B cell (primary cell): Measurements from ENCODE around the gene KRTAP5-1. TPM values are rescaled to one million over a fixed set of nuclear protein-coding genes. Genes with fewer than 3 reads are reported as not detected.

Experiments used
- ATAC-seq: fragments of 200-7000 bp; cut with Tn5 transposase; one replicate; pipeline ENCODE4 v1.10.0; 2021; ENCODE audit warnings: low read depth, mild to moderate bottlenecking, moderate number of reproducible peaks, moderate library complexity
- CTCF ChIA-PET: fragments of 350-600 bp; sonication (Branson Sonifier 250); formaldehyde crosslinking; loops from one replicate; lab custom pipeline; 2021; ENCODE audit warnings: antibody characterized with exemption, inconsistent platforms; lab: Charles Lee
- POLR2A ChIA-PET: fragments of 350-600 bp; sonication (Branson Sonifier 250); formaldehyde crosslinking; loops from one replicate; lab custom pipeline; 2021; ENCODE audit warnings: antibody characterized with exemption; lab: Charles Lee
- DNase-seq: peaks from one replicate; pipeline ENCODE4 v3.0.0; 2013
- H2AFZ ChIP-seq: 2 replicates; pipeline ENCODE4 v1.6.1; 2012; ENCODE audit warnings: mild to moderate bottlenecking, low read depth, low read length; ENCODE audit not compliant: insufficient read depth, poor library complexity, severe bottlenecking
- H3K27ac ChIP-seq, 2 donors: 1 replicate in 1 of 2; 2 replicates in 1 of 2; pipeline ENCODE4 v1.5.1; 2012 to 2013; ENCODE audit warnings: low read length in 2 of 2, mild to moderate bottlenecking in 2 of 2, moderate library complexity in 1 of 2
- H3K27me3 ChIP-seq, 4 experiments: fragments of 200-600 bp in 1 of 4; sonication (generic) in 1 of 4; replicated peaks in 1 of 4; 1 replicate in 2 of 4; 2 replicates in 2 of 4; pipeline versions ENCODE4 v1.6.1 to v1.7.0; 2013 to 2016; ENCODE audit warnings: low read length in 3 of 4, mild to moderate bottlenecking in 2 of 4, mixed read lengths in 1 of 4, moderate library complexity in 1 of 4; ENCODE audit not compliant: insufficient read depth in 4 of 4, control insufficient read depth in 3 of 4; ENCODE audit errors: control extremely low read depth in 1 of 4
- H3K36me3 ChIP-seq, 2 experiments: replicated peaks in 1 of 2; 1 replicate in 1 of 2; 2 replicates in 1 of 2; pipeline versions ENCODE4 v1.6.1 to v1.7.1; 2013; ENCODE audit warnings: low read length in 1 of 2; ENCODE audit not compliant: insufficient read depth in 2 of 2, control insufficient read depth in 1 of 2; ENCODE audit errors: control extremely low read depth in 1 of 2, extremely low read depth in 1 of 2
- H3K4me1 ChIP-seq, 2 donors: fragments of 200-600 bp in 1 of 2; sonication (generic) in 1 of 2; 1 replicate in 1 of 2; 2 replicates in 1 of 2; pipeline versions ENCODE4 v1.5.1 to v1.6.1; 2013 to 2017; ENCODE audit warnings: low read length in 2 of 2; ENCODE audit not compliant: control insufficient read depth in 2 of 2, insufficient read depth in 2 of 2
- H3K4me2 ChIP-seq: replicated peaks from 2 replicates; pipeline ENCODE3; 2012; ENCODE audit warnings: mild to moderate bottlenecking, low read depth, low read length; ENCODE audit not compliant: poor library complexity, severe bottlenecking
- H3K4me3 ChIP-seq, 5 experiments: fragments of 200-600 bp in 1 of 5; sonication (generic) in 1 of 5; 1 replicate in 3 of 5; 2 replicates in 2 of 5; pipeline versions ENCODE4 v1.5.1 to v1.7.0; 2011 to 2016; ENCODE audit warnings: low read length in 4 of 5, mild to moderate bottlenecking in 4 of 5, low read depth in 2 of 5, control low read depth in 1 of 5, moderate library complexity in 1 of 5; ENCODE audit not compliant: insufficient read depth in 1 of 5; ENCODE audit errors: control extremely low read depth in 1 of 5, extremely low read depth in 1 of 5
- H3K79me2 ChIP-seq: fragments of 200-600 bp; sonication (generic); one replicate; pipeline ENCODE4 v1.6.0; 2016; ENCODE audit warnings: low read length; ENCODE audit not compliant: control insufficient read depth, insufficient read depth
- H3K9ac ChIP-seq: fragments of 200-600 bp; sonication (generic); 2 replicates; pipeline ENCODE4 v1.6.1; 2017; ENCODE audit warnings: mild to moderate bottlenecking, low read length, moderate library complexity
- H3K9me3 ChIP-seq, 3 donors: one replicate each; pipeline versions ENCODE4 v1.6.1 to v1.7.1; 2013; ENCODE audit warnings: low read length in 2 of 3; ENCODE audit not compliant: control insufficient read depth in 2 of 3, insufficient read depth in 1 of 3; ENCODE audit errors: control extremely low read depth in 1 of 3
- H4K20me1 ChIP-seq: 2 replicates; pipeline ENCODE4 v1.6.0; 2012; ENCODE audit warnings: mild to moderate bottlenecking, low read length; ENCODE audit not compliant: insufficient read depth, control insufficient read depth, poor library complexity, severe bottlenecking
- H3K27ac Mint-ChIP-seq: one replicate; pipeline ENCODE4 v1.8.0; 2021; ENCODE audit warnings: mixed read lengths
- H3K27me3 Mint-ChIP-seq: one replicate; pipeline ENCODE4 v1.8.0; 2021; ENCODE audit warnings: mixed read lengths
- H3K4me1 Mint-ChIP-seq: one replicate; pipeline ENCODE4 v1.8.0; 2021; ENCODE audit warnings: mixed read lengths
- H3K4me3 Mint-ChIP-seq: one replicate; pipeline ENCODE4 v1.8.0; 2021; ENCODE audit warnings: mixed read lengths
- H3K9me3 Mint-ChIP-seq: one replicate; pipeline ENCODE4 v1.8.0; 2022; ENCODE audit warnings: mixed read lengths; ENCODE audit not compliant: insufficient read depth
- CTCF ChIP-seq: fragments of 200-600 bp; IDR thresholded peaks from one replicate; pipeline ENCODE4 v1.8.0; 2022; ENCODE audit warnings: antibody characterized with exemption, mild to moderate bottlenecking
- EZH2 ChIP-seq: IDR thresholded peaks from 2 replicates; pipeline ENCODE4 v1.6.1; 2012; ENCODE audit warnings: borderline replicate concordance, low read depth, mild to moderate bottlenecking, moderate library complexity, low read length; ENCODE audit not compliant: insufficient read depth, poor library complexity, severe bottlenecking
- whole genome bisulfite sequencing: methylation state at CpG from one replicate; pipeline ENCODE4 v1.1.5; 2013; ENCODE audit warnings: missing lambda C conversion rate; ENCODE audit not compliant: insufficient coverage; 5-methylcytosine and 5-hydroxymethylcytosine counted together
- intact Hi-C: fragments of 100-400 bp; cut with micrococcal nuclease; formaldehyde crosslinking; loops from one replicate; pipeline ENCODE4 v1.10.0; 2022
- polyA plus RNA-seq: library from polyadenylated mRNA; depleted of rRNA; stranded (reverse); fragments of >200 nt; gene quantifications from 2 replicates; pipeline ENCODE4 v1.2.3, GENCODE V29; 2012
- total RNA-seq, 2 donors: library from RNA; stranded (reverse); fragments of 120-200 nt in 1 of 2; gene quantifications; 1 replicate in 1 of 2; 2 replicates in 1 of 2; pipeline versions ENCODE4 v1.2.3 to v1.2.4, GENCODE V29; 2013 to 2022

The KRTAP5-1 gene
- total and polyA plus RNA-seq, 2 donors (not counting 1 experiment from before 2014, with no cell fraction given): not detected

- Mint-ChIP-seq H3K4me3 (no peak overlapping the region), H3K9me3 (no peaks in the 10 kb centered on the region), H3K27ac (no peak overlapping the region), H3K27me3 (peaks cover 10% of the 10 kb centered on the region), H3K4me1 (peaks cover 7% of the 10 kb centered on the region)
- Histone ChIP-seq H3K27me3 (peaks cover 0 to 21% (median 0%) of the 10 kb centered on the region in 4 experiments), H2AFZ (no peak overlapping the region), H3K9ac (no peak overlapping the region), H3K27ac (no peak overlapping the region), H3K36me3 (no peaks in the 10 kb centered on the region), H3K4me2 (no peak overlapping the region), H3K79me2 (no peaks in the 10 kb centered on the region), H3K4me3 (no peak overlapping the region), H3K4me1 (peaks cover 0 to 10% of the 10 kb centered on the region in 2 donors), H4K20me1 (no peaks in the 10 kb centered on the region), H3K9me3 (peaks cover 0 to 9% (median 0%) of the 10 kb centered on the region in 3 donors)
- WGBS: 67% methylated on average over 5 of the region's 5 CpGs
- TF ChIP-seq CTCF (no peak), EZH2 (no peak)
- ATAC-seq: no peak
- peak; percentile 21 for DNase-seq
- CTCF ChIA-PET: no interaction called here
- intact Hi-C loops: no loop called here
- POLR2A ChIA-PET: no interaction called here
Observed at GRCh38 chr11:1561955-1562354, 23.1 kb downstream of the KRTAP5-1 start.

- Histone ChIP-seq H4K20me1 (no peaks in the 10 kb centered on the region), H3K9ac (no peak overlapping the region), H3K79me2 (no peaks in the 10 kb centered on the region), H3K27me3 (peaks cover 0 to 18% (median 0%) of the 10 kb centered on the region in 4 experiments), H2AFZ (no peak overlapping the region), H3K4me3 (no peak overlapping the region), H3K27ac (no peak overlapping the region), H3K36me3 (no peaks in the 10 kb centered on the region), H3K4me2 (no peak overlapping the region), H3K4me1 (peaks cover 0 to 10% of the 10 kb centered on the region in 2 donors), H3K9me3 (peaks cover 0 to 9% (median 0%) of the 10 kb centered on the region in 3 donors)
- ChIA-PET POLR2A (no interaction called here), CTCF (no interaction called here)
- no peak overlapping the region for H3K4me3 Mint-ChIP-seq
- H3K9me3 Mint-ChIP-seq: no peaks in the 10 kb centered on the region
- peaks cover 10% of the 10 kb centered on the region for H3K27me3 Mint-ChIP-seq
- 95% methylated on average over 17 of the region's 17 CpGs for WGBS
- ATAC-seq (no peak), DNase-seq (peak; percentile 17)
- TF ChIP-seq EZH2: no peak
- no peak for TF ChIP-seq CTCF
- intact Hi-C loops: no loop called here
- H3K4me1 Mint-ChIP-seq: peaks cover 7% of the 10 kb centered on the region
- H3K27ac Mint-ChIP-seq: no peak overlapping the region
Observed at GRCh38 chr11:1561266-1561665, 23.8 kb downstream of the KRTAP5-1 start.
